Measurements from ENCODE around the gene CROCC.

CROCC gene

DNA sequence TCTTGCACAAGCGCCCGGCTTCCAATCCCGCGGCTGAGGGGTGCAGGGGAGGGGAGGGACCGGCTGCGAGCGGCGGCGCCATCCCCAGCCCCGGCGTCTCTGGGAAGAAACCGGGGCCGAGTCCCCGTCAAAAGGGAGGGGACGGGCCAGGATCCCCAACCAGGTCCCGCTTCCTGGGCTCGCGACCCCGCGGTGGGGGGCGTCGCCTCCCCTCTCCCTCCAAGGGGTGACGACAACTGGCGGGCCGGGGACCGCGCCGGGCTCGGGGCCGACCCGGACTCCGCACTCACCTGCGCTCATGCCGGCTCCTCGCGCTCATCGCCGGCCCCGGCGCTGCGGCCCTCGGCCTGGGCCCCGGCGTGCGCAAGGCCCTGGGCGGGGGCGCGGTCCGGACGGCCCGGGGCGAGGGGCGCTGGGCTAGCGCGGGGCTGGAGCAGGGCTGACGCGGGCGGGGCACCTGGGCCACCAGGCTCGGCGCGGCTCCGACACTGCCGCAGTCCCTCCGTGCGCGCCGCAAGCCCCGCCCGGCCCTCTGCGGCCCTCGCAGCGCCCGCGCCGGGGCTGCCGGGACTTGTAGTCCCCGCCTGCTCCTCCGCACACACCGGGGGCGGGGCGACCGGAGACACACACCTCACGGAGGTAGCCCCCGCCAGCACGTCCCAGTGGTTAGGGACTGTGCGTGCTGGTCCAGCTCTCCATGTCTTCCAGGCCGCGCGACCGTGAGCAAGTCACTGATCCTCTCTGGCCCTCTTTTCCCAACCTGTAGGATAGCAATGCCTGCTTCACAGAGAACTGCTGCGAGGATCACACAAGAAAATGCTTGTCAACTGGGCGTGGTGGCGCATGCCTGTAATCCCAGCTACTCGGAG lies 89.9 kb downstream of the CROCC start, which contains the start of gene ATP13A2:
TSS of gene ATP13A2 (minus strand) at position 490 of the 869 bp plus-strand sequence. CDS start at position 300, 190 bp downstream.
- peak; percentile 91 for DNase-seq (ENCODE audit: low spot score)

DNA sequence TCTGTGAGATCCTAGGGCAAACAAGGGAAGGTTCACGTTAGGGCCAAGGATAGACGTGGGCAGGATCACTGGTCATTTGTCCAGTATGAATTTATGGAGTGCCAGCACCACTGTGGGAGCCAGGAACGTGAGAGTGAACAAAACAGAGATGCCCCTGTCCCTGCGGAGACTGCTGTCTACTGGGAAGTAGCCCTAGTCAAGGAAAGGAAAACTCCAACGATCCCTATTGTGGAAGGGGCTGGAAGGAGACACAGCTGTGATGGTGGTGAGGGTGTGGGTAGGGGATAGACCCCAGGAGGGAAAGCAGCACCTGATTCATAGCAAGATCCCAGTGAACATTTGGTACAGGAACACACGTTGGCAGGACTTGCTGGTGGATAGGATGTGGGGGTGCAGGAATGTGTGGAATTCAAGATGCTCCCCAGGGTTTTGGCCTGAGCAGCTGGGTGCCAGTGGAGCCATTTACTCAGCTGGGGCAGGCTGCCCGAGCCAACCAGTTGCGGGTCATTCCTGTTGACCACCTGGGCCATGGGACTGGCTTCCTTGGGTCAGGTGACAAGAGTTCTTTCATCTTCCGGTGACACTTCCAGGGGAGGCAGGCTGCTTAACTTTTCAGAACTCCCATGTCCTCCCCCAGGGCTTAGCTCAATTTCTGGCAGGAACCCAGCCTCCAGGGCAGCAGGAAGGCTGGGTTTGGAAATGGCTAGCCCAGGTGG lies 91.2 kb downstream of the CROCC start:
- no peak for DNase-seq (ENCODE audit: low spot score)

DNA sequence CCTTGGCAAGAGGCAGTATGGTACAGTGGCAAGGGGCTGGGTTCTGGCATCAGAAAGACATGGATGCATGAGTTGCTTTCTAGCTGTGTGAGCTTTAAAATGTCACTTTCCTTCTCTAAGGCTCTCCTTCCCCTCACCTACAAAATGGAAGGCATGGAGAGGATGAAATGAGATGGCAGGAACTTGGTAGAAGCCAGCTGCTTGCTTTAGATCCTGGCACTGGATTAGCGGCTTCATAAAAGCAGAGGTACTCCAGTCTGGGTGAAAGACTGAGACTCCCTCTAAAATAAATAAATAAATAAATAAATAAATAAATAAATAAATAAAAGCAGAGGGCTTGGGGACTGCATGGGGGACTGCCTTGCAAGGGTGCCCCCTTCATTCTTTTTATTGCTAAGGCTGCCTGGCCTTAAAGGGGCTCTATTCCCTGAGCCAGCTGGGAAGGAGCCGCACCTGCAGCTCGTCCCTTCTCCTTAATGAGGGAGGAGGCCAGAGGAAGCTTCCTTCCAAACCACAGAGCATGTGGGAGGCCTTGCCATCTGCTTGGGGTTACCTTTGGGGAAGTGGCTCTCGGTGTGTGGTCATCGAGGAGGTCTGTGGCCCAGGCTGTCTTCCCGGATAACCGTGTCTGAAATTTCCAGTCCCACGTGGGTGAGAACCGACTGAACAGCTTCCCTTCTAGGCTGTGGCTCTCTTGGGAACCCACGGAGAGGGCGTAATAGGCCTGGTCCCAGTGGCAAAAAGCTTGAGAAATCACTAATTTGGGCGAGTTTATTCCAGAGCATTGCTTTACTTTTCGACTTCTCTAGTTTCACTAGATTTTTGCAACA lies 92.0 kb downstream of the CROCC start:
- no peak for DNase-seq (ENCODE audit: low spot score)

DNA sequence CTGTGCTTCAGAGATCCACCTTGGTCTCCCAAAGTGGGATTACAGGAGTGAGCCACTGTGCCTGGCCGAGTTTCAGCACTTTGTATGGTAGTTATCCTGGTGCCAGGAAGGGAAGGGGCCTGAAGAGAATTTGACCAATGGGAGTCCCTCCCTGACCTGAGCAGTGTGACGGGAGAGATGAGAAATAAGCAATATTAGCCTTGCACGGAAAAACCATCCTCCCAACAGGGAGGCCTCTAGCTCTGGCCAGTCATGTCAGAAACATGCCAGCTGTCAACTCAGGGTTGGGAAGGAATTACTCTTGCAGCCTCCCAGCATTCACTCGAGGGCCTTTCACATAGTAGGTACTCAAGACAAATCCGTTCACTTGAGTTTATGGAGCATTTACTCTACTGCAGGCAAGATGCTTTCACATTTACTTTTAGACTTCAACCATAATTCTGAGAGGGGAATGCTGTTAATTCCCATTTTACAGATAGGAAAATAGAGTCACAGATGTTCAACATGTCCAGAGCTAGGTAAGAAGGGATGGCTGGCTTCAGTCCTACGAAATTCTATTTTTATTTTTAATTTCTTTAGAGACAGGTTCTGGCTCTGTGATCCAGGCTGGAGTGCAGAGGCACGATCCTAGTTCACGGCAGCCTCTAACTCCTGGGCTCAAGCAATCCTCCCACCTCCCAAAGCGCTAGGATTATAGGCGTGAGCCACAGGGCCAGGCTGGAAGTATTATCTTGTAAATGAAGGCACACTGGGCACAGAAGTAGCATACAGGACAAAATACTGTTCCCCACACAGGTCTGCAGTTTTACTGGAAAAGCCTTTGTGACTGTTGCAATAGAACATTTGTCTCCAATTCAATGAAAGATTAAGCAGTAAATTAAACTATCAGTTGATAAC lies 93.2 kb downstream of the CROCC start:
- no peak for DNase-seq (ENCODE audit: low spot score)

DNA sequence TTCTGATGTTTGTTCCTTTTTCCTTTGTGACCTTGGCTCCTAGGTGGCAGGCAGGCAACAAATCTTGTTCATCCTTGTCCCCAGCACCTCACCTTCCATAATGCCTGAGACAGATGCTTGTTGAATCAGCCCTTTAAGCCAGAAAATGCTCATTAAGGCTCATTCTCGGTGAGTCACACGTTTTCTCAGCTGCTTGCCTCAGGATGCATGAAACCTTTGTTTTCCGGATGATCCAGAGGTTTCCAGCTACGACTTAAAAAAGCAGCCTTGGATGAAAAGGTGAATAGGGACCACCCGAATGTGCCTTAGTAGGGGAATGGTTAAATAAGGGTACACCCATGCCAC lies 94.6 kb downstream of the CROCC start:
- no peak for DNase-seq (ENCODE audit: low spot score)

DNA sequence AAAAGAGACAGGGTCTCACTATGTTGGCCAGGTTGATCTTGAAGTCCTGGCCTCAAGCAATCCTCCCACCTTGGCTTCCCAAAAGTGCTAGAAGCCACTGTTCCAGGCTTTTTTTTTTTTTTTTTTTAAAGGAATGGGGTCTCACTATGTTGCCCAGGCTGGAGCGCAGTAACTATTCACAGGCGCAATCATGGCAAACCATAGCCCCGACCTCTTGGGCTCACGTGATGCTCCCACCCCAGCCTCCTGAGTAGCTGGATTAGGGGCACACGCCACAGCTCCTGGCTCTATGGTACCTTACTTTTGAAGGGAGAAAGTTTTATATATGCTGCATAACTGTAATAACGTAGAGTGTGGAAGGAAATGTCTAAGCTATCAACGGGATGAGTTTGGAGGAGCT lies 95.7 kb downstream of the CROCC start:
- DNase-seq (ENCODE audit: low spot score), result no peak

DNA sequence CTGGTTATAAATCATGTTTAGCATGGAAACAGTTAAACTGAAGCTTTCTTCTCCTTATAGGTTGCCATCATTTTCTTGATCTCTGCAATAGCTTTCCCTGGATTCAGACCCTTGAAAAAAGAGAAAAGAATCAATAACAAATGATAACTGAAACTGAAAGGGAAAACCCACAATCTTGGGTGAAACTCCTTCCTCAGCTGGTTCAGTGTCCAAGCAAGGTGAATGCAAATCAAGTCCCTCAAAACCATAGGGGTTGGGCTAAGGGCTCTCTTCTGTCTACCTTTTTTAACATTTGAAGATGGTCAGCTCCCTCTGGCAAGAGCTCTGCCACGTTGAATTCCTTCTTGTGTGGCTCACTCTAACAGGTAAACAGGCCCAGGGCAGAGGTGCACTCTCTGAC lies 97.1 kb downstream of the CROCC start:
- no peak for DNase-seq (ENCODE audit: low spot score)

DNA sequence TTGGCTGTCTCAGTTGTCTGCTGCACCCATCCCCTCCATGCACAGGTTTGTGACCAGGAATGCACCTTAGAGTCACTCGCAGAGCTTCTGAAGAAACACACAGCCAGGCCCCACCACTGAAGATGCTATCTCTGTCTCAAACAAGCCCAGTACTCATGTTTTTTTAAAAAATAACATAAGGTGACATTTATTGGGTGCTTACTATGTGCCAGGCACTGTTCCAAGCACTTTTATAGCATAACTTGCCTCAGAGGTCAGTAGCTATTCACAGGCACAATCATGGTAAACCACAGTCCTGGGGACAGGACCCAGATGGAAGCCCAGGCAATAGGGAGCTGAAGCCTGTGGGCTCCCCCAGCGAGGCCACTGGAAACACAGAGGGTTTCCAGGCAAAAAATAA lies 98.8 kb downstream of the CROCC start:
- no peak for DNase-seq (ENCODE audit: low spot score)

DNA sequence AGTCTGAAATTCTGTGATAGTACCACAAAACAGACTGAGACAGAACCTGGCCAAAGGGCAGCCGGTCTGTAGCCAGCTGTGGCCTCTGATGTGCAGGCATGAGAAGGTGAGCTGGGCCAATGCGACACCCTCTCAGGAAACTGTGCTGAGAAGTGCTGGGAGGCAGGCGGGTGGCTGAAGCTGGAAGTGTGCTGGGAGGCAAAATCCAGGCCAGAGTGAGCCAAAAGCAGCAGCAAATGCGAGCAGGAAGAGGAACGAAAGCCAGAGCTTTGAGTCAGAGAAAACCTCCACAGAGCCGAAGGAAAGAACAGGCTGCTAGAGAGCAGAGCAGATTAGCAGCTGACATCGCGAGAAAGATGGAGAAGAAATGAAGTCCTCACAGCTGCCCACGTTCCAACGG lies 100.2 kb downstream of the CROCC start:
- DNase-seq (ENCODE audit: low spot score), result no peak
